ENCODE data around the gene PTH1R.

PTH1R gene

DNA sequence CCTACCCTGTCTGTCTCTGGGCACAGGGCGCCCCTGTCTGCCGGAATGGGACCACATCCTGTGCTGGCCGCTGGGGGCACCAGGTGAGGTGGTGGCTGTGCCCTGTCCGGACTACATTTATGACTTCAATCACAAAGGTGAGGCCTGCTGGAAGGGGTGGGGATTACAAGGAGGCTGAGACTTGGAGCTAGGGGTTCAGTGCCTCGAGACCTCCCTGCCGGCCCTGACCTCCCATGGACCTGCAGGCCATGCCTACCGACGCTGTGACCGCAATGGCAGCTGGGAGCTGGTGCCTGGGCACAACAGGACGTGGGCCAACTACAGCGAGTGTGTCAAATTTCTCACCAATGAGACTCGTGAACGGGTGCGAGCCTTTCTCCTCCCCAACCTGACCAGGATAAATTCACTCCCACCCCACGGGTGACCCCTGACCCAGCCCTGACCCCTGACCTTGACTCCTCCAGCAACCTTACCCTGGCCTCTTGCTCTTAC is 20.4 kb downstream of the PTH1R start:
- in situ Hi-C loops (cut with HindIII; ENCODE audit: low sequenced_read_pairs) = no loop called here

DNA sequence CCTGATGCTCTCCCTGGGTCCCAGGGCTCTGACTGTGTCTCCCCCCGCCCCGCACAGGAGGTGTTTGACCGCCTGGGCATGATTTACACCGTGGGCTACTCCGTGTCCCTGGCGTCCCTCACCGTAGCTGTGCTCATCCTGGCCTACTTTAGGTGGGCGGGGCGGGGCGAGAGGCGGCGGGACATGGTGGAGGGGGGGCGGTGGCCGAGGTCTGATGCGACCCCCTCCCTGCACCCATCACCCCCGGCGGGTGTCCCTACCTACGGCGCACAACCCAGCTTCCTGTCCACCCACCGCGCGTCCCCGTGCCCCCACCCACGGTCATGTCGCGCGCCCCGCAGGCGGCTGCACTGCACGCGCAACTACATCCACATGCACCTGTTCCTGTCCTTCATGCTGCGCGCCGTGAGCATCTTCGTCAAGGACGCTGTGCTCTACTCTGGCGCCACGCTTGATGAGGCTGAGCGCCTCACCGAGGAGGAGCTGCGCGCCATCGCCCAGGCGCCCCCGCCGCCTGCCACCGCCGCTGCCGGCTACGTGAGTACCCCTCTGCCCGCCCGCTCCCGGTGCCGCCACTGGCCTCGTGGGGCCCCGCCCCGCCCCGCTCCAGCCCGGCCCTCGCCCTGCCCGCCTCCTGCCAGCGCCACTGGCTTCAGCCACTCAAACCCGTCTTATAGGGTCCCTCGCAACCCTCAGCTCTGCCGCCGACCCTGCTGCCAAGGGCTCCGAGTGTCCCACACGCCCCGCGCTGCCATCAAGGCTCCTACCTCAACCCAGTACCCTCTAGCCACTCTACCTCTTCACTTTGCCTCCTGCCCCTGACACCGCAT is 21.0 kb downstream of the PTH1R start:
- in situ Hi-C loops (cut with HindIII; ENCODE audit: low sequenced_read_pairs) = no loop called here

GRCh38 chr3:46899151-46900006 is 21.9 kb downstream of the PTH1R start:
- in situ Hi-C loops (cut with HindIII; ENCODE audit: low sequenced_read_pairs) = no loop called here

- in situ Hi-C loops (cut with HindIII; ENCODE audit: low sequenced_read_pairs) = no loop called here
Observed at GRCh38 chr3:46900007-46900292, 22.4 kb downstream of the PTH1R start.

- in situ Hi-C loops (cut with HindIII; ENCODE audit: low sequenced_read_pairs) = no loop called here
Observed at GRCh38 chr3:46900356-46900755, 22.8 kb downstream of the PTH1R start.

DNA sequence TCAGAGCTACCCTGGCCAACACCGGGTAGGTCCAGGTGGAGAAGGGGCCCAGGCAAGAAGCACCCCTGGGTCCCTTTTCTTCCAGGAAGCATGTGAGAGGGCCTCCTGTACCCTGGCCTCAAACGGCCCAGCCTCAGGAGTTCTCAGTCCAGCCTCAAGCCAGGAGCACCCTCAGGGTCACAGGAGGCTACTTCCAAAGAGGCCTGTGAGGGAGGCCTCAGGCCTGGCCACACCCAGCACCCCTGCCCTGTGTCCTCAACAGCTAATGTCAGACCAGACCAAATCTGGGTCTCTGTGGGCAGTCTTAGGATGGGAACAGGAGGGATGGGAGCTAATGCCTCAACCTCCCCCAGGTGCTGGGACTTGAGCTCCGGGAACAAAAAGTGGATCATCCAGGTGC is 23.5 kb downstream of the PTH1R start:
- in situ Hi-C loops (cut with HindIII; ENCODE audit: low sequenced_read_pairs) = no loop called here

- in situ Hi-C loops (cut with HindIII; ENCODE audit: low sequenced_read_pairs) = no loop called here
Observed at GRCh38 chr3:46901591-46902187, 24.2 kb downstream of the PTH1R start.

- in situ Hi-C loops (cut with HindIII; ENCODE audit: low sequenced_read_pairs) = no loop called here
Observed at GRCh38 chr3:46902188-46902631, 24.7 kb downstream of the PTH1R start.

GRCh38 chr3:46903341-46904302 is 26.1 kb downstream of the PTH1R start:
- in situ Hi-C loops (cut with HindIII; ENCODE audit: low sequenced_read_pairs) = no loop called here

DNA sequence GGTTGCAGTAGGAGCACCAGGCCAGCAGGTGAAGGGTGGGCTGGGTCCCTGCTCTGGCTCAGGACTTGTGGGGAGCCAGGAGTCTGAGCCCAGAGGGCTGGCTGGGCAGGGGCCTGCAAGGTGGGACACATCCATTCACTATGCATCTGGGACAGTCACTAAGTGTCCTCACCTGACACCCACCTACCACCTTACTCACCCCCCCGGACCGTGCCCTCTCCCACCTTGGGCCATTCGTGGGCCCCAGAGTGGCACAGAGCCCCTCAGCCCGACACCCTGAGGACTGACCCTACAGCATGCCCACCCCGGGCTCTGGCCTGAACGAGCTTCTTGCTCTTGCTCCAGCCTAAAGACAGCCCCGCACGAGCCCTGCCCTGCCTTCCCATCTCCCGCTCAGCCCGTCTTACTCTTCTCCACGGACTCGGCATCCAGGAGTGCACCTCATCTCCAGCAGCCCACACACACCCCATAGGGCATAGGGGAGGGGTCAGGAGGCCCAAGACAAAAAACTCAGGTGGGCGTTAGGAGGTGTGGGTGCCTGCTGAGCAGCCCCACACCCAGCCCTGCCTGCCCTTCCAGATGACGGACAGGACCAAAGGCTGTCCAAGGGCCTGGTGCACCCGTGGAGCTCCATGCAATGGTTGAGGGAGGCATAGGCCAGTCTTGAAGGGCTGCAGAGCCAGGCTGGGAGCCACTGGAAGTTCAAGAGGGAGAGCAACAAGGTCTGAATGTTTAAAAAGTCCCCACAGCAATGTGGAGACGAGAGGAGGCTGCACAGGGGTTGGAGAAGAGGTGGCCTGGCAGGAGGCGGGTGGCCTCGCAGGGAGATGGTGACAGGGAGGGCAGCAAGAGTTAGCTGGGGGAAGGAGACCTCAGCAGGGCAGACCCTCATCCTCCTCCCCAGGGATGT is 27.0 kb downstream of the PTH1R start:
- in situ Hi-C loops (cut with HindIII; ENCODE audit: low sequenced_read_pairs) = no loop called here

DNA sequence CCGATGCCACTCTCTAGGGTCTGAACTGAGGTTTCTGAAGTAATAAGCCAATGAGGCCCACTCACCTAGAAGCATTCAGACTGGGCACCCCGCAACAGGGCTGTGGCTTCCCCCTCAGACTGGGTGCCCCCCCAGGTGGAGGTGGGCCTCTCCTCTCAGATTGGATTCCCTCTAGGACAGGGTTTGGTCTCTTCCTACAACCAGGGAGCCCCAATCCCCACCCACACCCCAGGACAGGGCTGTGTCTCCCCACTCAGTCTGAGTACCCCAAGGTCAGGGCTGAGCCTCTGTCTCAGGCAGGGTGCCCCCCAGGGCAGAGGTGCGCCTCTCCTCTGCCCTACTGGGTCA is 27.7 kb downstream of the PTH1R start:
- in situ Hi-C loops (cut with HindIII; ENCODE audit: low sequenced_read_pairs) = no loop called here

- in situ Hi-C loops (cut with HindIII; ENCODE audit: low sequenced_read_pairs) = no loop called here
Observed at GRCh38 chr3:46905661-46906451, 28.3 kb downstream of the PTH1R start.

DNA sequence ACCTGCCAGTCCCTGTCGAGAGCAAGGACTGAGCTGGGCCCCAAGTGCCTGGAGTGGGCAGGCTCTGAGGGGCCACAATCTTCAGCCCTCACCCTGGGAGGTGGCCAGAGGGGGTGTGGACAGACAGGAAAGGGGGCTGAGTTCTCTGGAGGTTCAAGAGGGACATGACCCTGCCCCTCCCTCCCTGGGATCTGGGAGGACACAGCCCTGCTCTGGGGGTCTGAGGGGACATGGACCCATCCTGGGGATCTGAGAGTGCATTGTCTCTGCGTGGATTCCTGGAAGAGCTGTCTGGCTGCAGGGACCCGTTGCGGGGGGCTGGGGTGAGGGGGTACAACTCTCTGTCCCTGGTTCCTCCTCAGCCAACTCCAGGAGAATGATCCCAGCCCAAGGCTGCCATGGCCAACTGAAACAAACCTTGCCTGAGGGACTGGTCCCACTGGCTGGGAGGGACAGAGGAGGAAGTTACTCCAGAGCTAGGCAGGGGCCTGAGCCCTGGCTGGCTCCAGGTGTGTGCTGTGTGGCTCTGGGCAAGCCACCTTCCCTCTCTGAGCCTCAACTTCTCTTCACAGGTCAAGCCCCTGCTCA is 29.0 kb downstream of the PTH1R start:
- in situ Hi-C loops (cut with HindIII; ENCODE audit: low sequenced_read_pairs) = no loop called here

GRCh38 chr3:46907271-46907670 is 29.8 kb downstream of the PTH1R start:
- in situ Hi-C loops (cut with HindIII; ENCODE audit: low sequenced_read_pairs) = no loop called here

- in situ Hi-C loops (cut with HindIII; ENCODE audit: low sequenced_read_pairs) = no loop called here
Observed at GRCh38 chr3:46907960-46908293, 30.4 kb downstream of the PTH1R start.

GRCh38 chr3:46908294-46908985 is 30.9 kb downstream of the PTH1R start:
- in situ Hi-C loops (cut with HindIII; ENCODE audit: low sequenced_read_pairs) = no loop called here

DNA sequence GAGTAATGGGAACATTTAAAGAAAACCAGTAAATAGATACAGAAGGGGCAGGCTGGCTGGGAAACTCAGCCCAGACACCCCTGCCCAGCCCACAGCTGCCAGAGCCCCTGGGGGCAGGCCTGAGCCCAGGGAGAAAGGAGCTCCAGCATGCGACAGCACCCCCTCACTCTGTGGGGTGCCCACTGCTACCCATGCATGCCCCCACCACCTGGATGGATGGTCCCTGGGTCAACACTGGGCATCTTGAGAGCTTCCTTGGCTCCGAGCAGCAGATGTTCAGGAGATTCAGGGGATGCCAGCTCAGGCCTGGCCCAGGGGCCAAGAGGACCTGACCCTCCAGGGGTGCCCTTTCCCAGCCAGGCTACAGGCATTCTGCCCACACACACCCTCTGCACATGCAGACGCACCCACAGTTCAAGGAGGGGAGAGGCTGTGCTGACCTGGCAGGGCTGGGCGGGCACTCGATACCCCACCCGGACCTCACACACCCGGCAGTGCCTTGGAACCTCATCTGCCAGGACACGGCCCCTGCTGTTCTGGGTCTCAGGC is 31.5 kb downstream of the PTH1R start:
- in situ Hi-C loops (cut with HindIII; ENCODE audit: low sequenced_read_pairs) = no loop called here

Measured in endothelial cell of hepatic sinusoid (primary cell).